ENCODE data around the gene LITAFD. TPM values are rescaled to one million over a fixed set of nuclear protein-coding genes. Genes with fewer than 3 reads are reported as not detected.

The LITAFD gene
- total RNA-seq, 1 donor from 2014 or later = not detected

DNA sequence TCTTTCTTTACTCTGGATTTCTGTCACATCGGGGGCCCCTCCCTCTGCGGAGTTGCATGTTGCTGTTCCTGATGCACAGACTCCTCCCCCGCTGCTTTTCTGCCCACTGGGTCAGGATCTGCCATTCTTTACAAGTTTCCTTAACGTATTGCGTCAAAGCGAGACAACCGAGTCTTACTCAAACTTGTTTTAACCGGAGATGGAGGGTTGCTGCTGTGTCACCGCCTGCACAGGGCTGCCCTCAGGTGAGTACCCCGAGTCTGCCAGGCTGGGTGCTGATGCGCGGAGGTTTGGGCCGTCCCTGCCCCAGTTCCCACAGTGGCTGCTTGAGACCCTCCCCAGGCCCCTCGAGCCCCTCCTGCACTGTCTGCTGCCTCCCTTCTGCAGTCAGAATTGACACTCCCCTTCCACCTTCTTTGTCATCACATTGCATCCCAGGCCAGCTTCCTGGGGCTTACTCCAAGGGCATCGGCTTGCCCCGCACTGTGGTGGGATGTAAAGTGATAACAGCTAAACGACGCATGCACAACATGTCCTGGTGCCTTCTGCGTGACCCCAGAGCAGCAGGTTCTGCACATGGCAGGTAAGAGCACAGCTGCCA, 32.6 kb upstream of the LITAFD start:
- intact Hi-C loops (cut with DNase I) = no loop called here
- ATAC-seq (no peak), DNase-seq (no peak)
- no peak overlapping the region for H3K4me3 ChIP-seq
- H3K9me3 ChIP-seq = no peaks in the 10 kb centered on the region
- peak overlapping the region; percentile 78 for H3K27ac ChIP-seq
- TF ChIP-seq, protein P1, sequence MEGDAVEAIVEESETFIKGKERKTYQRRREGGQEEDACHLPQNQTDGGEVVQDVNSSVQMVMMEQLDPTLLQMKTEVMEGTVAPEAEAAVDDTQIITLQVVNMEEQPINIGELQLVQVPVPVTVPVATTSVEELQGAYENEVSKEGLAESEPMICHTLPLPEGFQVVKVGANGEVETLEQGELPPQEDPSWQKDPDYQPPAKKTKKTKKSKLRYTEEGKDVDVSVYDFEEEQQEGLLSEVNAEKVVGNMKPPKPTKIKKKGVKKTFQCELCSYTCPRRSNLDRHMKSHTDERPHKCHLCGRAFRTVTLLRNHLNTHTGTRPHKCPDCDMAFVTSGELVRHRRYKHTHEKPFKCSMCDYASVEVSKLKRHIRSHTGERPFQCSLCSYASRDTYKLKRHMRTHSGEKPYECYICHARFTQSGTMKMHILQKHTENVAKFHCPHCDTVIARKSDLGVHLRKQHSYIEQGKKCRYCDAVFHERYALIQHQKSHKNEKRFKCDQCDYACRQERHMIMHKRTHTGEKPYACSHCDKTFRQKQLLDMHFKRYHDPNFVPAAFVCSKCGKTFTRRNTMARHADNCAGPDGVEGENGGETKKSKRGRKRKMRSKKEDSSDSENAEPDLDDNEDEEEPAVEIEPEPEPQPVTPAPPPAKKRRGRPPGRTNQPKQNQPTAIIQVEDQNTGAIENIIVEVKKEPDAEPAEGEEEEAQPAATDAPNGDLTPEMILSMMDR (IDR thresholded peaks at IDR 0.05) = no peak
- H3K4me1 ChIP-seq = peaks cover 43% of the 10 kb centered on the region
- no peaks in the 10 kb centered on the region for H3K27me3 ChIP-seq (ENCODE audit: low read depth)
- peaks cover 76% of the 10 kb centered on the region for H3K36me3 ChIP-seq

DNA sequence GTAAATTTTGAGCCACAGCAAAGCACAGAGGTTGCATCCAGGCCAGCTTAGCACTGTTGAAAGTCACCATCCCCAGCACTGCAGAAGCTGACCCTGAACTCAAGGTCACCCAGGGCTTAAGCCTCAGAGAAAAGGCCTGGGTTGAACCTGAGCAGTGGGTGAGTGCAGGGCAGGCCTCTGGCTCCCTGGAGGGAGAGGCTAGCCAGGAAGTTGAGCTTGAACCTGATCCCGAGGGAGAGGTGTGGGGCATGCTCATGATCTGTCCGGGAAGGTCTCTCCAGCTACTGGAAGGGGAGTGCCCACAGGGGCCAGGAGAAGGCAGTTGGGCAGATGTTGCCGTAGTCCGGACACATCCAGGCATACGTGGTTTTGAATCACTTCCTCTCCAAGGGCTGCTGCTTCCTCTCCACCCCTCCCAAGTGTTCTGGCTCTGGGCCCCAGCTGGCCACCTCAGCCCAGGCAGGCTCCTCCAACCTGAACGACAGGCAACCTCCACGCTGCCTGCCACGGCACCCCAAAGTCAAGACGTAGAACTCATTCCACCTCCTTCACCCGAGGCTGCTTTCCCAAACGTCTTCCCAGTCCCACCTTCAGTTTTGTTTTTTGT, 31.8 kb upstream of the LITAFD start:
- TF ChIP-seq, protein P1 (IDR thresholded peaks at IDR 0.05) = no peak
- intact Hi-C loops (cut with DNase I) = no loop called here
- H3K4me3 ChIP-seq = no peak overlapping the region
- DNase-seq = no peak
- no peaks in the 10 kb centered on the region for H3K27me3 ChIP-seq (ENCODE audit: low read depth)
- ATAC-seq = peak; percentile 57 to 72
- no peaks in the 10 kb centered on the region for H3K9me3 ChIP-seq
- peak overlapping the region; percentile 78 for H3K27ac ChIP-seq
- peaks cover 43% of the 10 kb centered on the region for H3K4me1 ChIP-seq
- H3K36me3 ChIP-seq = peaks cover 84% of the 10 kb centered on the region

DNA sequence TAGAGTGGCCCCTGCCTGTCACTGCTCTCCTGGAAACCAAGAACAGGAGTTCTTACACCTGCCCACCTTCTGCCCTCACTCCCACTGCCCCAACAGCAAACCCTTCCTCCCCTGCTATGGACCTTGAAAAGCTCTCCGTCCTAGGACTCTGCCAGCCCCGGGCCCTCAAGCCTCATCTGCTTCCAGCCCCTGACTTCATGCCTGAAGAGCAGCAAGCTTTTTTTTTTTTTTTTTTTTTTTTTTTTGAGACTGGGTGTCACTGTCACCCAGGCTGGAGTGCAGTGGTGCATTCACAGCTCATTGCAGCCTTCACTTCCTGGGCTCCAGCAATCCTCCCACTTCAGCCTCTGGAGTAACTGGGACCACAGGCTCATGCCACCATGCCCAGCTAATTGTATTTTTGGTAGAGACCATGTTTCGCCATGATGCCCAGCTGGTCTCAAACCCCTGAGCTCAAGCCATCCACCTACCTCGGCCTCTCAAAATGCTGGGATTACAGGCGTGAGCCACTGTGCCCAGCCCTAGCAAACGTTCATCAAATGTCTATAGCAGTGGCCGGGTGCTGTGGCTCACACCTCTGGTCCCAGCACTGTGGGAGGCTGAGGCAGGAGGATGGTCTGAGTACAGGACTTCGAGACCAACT, 30.3 kb upstream of the LITAFD start:
- no peak for DNase-seq
- Histone ChIP-seq H3K9me3 (no peaks in the 10 kb centered on the region), H3K27ac (peak overlapping the region; percentile 53), H3K4me3 (no peak overlapping the region), H3K36me3 (peaks cover 87% of the 10 kb centered on the region), H3K4me1 (peaks cover 49% of the 10 kb centered on the region), H3K27me3 (ENCODE audit: low read depth) (no peaks in the 10 kb centered on the region)
- TF ChIP-seq, protein P1 (IDR thresholded peaks at IDR 0.05) = no peak
- ATAC-seq = no peak
- intact Hi-C loops (cut with DNase I) = no loop called here

DNA sequence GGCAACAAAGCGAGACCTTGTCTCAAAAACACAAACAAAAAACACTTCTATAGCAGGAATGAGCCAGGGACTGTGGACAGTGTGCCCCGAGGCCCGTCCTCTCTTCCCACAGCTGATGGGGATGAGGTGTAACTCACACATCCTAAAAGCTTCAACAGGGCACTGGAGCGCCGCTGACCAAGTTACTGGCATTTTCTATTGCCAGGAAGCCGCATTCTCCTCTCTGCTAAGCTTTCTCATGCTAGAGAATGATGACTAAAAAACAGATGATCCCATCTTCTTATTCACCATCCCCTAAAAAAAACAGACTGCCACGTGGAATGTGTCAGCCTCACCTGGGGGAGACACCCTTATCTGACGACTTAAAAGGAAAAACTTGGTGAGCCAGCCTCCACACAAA, 29.6 kb upstream of the LITAFD start:
- peaks cover 84% of the 10 kb centered on the region for H3K36me3 ChIP-seq
- H3K4me3 ChIP-seq = no peak overlapping the region
- no peaks in the 10 kb centered on the region for H3K9me3 ChIP-seq
- TF ChIP-seq, protein P1 (IDR thresholded peaks at IDR 0.05) = no peak
- no peaks in the 10 kb centered on the region for H3K27me3 ChIP-seq (ENCODE audit: low read depth)
- peak overlapping the region; percentile 53 for H3K27ac ChIP-seq
- no peak for ATAC-seq
- H3K4me1 ChIP-seq = peaks cover 51% of the 10 kb centered on the region
- intact Hi-C loops (cut with DNase I) = no loop called here
- DNase-seq = peak; percentile 16

DNA sequence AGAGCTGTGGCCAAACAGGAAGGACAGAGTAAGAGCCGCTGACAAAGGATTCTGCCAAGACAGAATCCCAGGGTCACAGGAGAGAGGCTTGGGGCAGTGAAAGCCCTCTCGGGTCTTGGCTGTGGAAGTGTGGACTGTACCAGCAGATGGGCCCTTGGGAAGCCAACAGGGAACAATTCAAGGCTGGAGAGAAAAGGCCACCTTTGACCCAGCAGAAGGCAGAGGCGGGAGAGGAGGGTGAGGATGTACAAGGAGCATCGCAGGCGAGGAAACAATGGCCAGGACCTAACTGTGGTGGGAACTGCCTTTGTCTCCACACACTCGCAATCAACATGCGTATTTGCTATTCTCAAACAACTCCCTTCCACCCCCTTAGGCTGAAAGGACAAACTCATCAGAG, 29.0 kb upstream of the LITAFD start:
- intact Hi-C loops (cut with DNase I) = no loop called here
- peak; percentile 20 for DNase-seq
- TF ChIP-seq, protein P1 (IDR thresholded peaks at IDR 0.05) = no peak

More for the DNA sequence above, 29.0 kb upstream of the LITAFD start:
- no peaks in the 10 kb centered on the region for H3K9me3 ChIP-seq
- H3K27ac ChIP-seq = peak overlapping the region; percentile 53
- ATAC-seq = no peak
- peaks cover 51% of the 10 kb centered on the region for H3K4me1 ChIP-seq
- H3K27me3 ChIP-seq (ENCODE audit: low read depth) = no peaks in the 10 kb centered on the region
- H3K36me3 ChIP-seq = peaks cover 82% of the 10 kb centered on the region
- H3K4me3 ChIP-seq = no peak overlapping the region

All from lower lobe of right lung (tissue), 2 donors.